Kidney (tissue), 14 donors: ENCODE results near the gene SLC48A1. TPM values are rescaled to one million over a fixed set of nuclear protein-coding genes. Genes with fewer than 3 reads are reported as not detected.

ENCODE experiments used
- DNase-seq, 5 donors: peaks; one replicate each; pipeline ENCODE4 v3.0.0-alpha.2; 2013 to 2020
- FAIRE-seq: peaks from 2 replicates; lab custom pipeline; 2012; peaks lifted over from hg19 to GRCh38; lab: Jason Lieb, UNC
- H3K27ac ChIP-seq, 2 donors: one replicate each; pipeline ENCODE4 v1.7.0; 2013; ENCODE audit warnings: low read depth in 2 of 2, low read length in 2 of 2, inconsistent platforms in 1 of 2
- H3K27me3 ChIP-seq: one replicate; pipeline ENCODE4 v1.7.1; 2013; ENCODE audit warnings: low read length, inconsistent platforms; ENCODE audit not compliant: control insufficient read depth, insufficient read depth
- H3K36me3 ChIP-seq, 3 donors: one replicate each; pipeline versions ENCODE4 v1.7.0 to v1.7.1; 2013; ENCODE audit warnings: low read length in 3 of 3, control low read depth in 1 of 3, inconsistent platforms in 1 of 3; ENCODE audit not compliant: insufficient read depth in 3 of 3, control insufficient read depth in 2 of 3
- H3K4me1 ChIP-seq, 3 donors: one replicate each; pipeline versions ENCODE4 v1.7.0 to v1.7.1; 2013; ENCODE audit warnings: low read length in 3 of 3, inconsistent platforms in 1 of 3, low read depth in 1 of 3; ENCODE audit not compliant: control insufficient read depth in 2 of 3, insufficient read depth in 2 of 3
- H3K4me3 ChIP-seq, 3 donors: one replicate each; pipeline versions ENCODE4 v1.7.0 to v1.8.1; 2013; ENCODE audit warnings: low read length in 3 of 3, control low read depth in 1 of 3, inconsistent platforms in 1 of 3
- H3K9ac ChIP-seq, 3 donors: one replicate each; pipeline versions ENCODE4 v1.7.0 to v1.7.1; 2013; ENCODE audit warnings: low read length in 3 of 3, control low read depth in 1 of 3, inconsistent platforms in 1 of 3
- H3K9me3 ChIP-seq, 3 donors: one replicate each; pipeline versions ENCODE4 v1.7.0 to v1.7.1; 2013; ENCODE audit warnings: low read length in 3 of 3, control low read depth in 1 of 3, inconsistent platforms in 1 of 3; ENCODE audit not compliant: control insufficient read depth in 2 of 3, insufficient read depth in 1 of 3
- CTCF ChIP-seq: IDR thresholded peaks from 3 replicates; pipeline ENCODE4 v1.5.1; 2012; ENCODE audit warnings: mild to moderate bottlenecking, moderate library complexity, borderline replicate concordance; ENCODE audit not compliant: insufficient read depth; ENCODE audit errors: extremely low read depth
- intact Hi-C: fragments of 100-400 bp; cut with DNase I; formaldehyde crosslinking; loops from one replicate; pipeline ENCODE4 v1.11.1; 2022
- polyA plus RNA-seq: library from polyadenylated mRNA; stranded (reverse); fragments of 350-450 nt; fragmentation: Illumina TruSeq; extraction: RNeasy Lipid Tissue Mini Kit (QIAGEN cat#74804); gene quantifications from one replicate; pipeline ENCODE4 v1.2.3, GENCODE V29; 2014; ENCODE audit warnings: low read depth, low replicate concordance; ENCODE audit not compliant: insufficient read depth
- total RNA-seq: library from RNA; stranded (reverse); fragmentation: NEBNext Ultra II Directional; extraction: Animal tissue kit (Norgen Biotek cat#: 25700); gene quantifications from one replicate; pipeline ENCODE4 v1.2.1, GENCODE V29; 2021
- donor health status: control.
- donor health status: control.
- donor health status: control.
- donor health status: control.
- donor health status: control.
- donor health status: DM: yes; HTN: yes; CAD: no.
- donor health status: Normal renal cell carcinoma (clear cell type).

SLC48A1 gene
- total and polyA plus RNA-seq, 2 donors from 2014 or later = 56.9 to 69.9 TPM

DNA sequence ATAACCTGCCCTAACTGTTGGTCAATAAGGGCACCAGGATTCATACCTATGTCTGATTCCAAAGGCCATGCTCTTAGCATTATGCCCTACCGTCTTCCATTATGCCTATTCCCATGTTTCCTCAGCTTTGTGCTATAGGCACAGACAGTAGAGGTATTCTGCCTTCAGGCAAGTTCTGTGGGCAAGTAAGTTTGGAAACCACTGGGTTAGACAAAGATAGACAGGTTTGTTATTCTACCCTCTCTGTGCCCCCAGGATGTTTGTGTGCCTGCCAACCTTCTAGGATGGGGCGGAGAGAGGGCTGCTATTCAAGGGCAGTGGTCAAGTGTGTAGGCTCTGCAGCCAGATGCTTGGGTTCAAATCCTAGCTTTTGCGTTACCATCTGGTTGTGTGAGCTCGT lies 18.9 kb upstream of the SLC48A1 start:
- DNase-seq (peak in 1 of 5 donors; percentile 18), FAIRE-seq (no peak)
- intact Hi-C loops = no loop called here
- Histone ChIP-seq H3K27ac (peak overlapping the region; percentile 80 to 81), H3K4me3 (peak overlapping the region in 2 of 3 donors; percentile 11 to 22), H3K9me3 (no peaks in the 10 kb centered on the region), H3K4me1 (peaks cover 5 to 52% (median 38%) of the 10 kb centered on the region in 3 donors), H3K9ac (peak overlapping the region in 1 of 3 donors; percentile 48), H3K36me3 (peaks cover 0 to 36% (median 19%) of the 10 kb centered on the region in 3 donors), H3K27me3 (no peaks in the 10 kb centered on the region)
- no peak for TF ChIP-seq CTCF

GRCh38 chr12:47754881-47755280 lies 18.2 kb upstream of the SLC48A1 start:
- peaks cover 5 to 55% (median 41%) of the 10 kb centered on the region in 3 donors for H3K4me1 ChIP-seq
- H3K9ac ChIP-seq = peak overlapping the region in 1 of 3 donors; percentile 48
- FAIRE-seq (no peak), DNase-seq (peak in 1 of 5 donors; percentile 80)
- no peaks in the 10 kb centered on the region for H3K27me3 ChIP-seq
- intact Hi-C loops = no loop called here
- H3K36me3 ChIP-seq = peaks cover 0 to 32% (median 13%) of the 10 kb centered on the region in 3 donors
- no peaks in the 10 kb centered on the region for H3K9me3 ChIP-seq
- H3K27ac ChIP-seq = peak overlapping the region; percentile 80 to 81
- TF ChIP-seq CTCF = no peak
- peak overlapping the region in 1 of 3 donors; percentile 73 for H3K4me3 ChIP-seq

GRCh38 chr12:47755655-47756562 lies 17.1 kb upstream of the SLC48A1 start:
- DNase-seq = peak in 4 of 5 donors; percentile 63 to 84 (median 72)
- FAIRE-seq = no peak
- TF ChIP-seq CTCF = no peak
- Histone ChIP-seq H3K9me3 (no peaks in the 10 kb centered on the region), H3K27ac (peak overlapping the region; percentile 80 to 81), H3K4me1 (peaks cover 5 to 55% (median 43%) of the 10 kb centered on the region in 3 donors), H3K9ac (peak overlapping the region in 2 of 3 donors; percentile 27 to 70), H3K36me3 (peaks cover 0 to 24% (median 5%) of the 10 kb centered on the region in 3 donors), H3K4me3 (peak overlapping the region; percentile 12 to 73 (median 62)), H3K27me3 (no peaks in the 10 kb centered on the region)
- intact Hi-C loops = no loop called here
